PC-3 (cell line): ENCODE data around the gene MIOX.

ENCODE experiments used
- EZH2 ChIP-seq: fragments of 300-600 bp; sonication (generic); IDR thresholded peaks from one replicate; pipeline ENCODE4 v1.6.1; 2017; ENCODE audit warnings: antibody characterized with exemption, mild to moderate bottlenecking, low read length; ENCODE audit not compliant: unreplicated experiment
- EZH2phosphoT487 ChIP-seq: fragments of 300-600 bp; sonication (generic); IDR thresholded peaks from 2 replicates; pipeline ENCODE4 v1.6.1; 2018; ENCODE audit warnings: mild to moderate bottlenecking, antibody characterized with exemption, low read length, borderline replicate concordance
- TF ChIP-seq, protein P1 (sequence below): fragments of 300-600 bp; sonication (generic); conservative IDR thresholded peaks from 2 replicates; pipeline ENCODE4 v1.5.1; 2017; ENCODE audit warnings: antibody characterized with exemption, low read depth, mild to moderate bottlenecking, low read length

DNA sequence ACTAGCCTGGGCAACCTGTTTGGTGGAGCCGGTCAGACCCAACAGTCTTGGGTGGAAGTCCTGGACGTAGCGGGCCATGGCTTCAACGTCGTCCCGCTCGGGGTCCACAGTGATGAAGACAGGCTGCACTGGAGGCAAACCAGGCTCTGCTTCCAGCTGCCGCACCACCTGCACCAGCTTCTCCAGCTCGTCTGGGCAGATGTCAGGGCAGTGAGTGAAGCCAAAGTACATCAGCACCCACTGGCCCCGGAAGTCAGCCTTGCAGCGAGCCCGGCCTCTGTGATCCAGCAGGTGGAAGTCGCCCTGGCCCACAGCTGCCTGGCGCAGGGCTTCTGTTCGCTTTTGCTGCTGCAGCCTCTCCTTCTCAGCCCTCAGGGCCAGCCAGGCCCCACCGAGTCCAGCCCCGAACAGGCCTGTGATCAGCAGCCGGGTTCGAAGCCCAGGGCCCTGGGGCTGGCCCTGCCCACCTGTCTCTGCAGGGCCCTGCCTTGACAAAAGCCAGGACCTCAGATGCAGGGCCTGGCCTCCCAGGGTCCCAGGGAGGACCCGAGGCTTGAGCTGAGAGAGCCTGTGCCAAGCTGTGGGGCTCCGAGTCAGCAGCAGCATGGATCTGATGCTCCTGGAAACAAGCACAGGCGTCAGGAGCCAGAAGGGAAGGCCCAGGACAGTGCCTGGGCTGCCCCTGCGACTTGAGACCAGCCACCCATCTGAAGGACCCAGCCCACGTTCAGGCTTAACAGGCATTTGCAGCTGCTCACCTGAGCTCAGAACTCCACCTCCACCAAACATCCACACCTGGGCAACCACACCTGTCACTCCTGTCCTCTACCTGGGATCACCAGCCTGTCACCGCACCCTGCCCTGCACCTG lies 37.4 kb downstream of the MIOX start:
- TF ChIP-seq, protein P1, sequence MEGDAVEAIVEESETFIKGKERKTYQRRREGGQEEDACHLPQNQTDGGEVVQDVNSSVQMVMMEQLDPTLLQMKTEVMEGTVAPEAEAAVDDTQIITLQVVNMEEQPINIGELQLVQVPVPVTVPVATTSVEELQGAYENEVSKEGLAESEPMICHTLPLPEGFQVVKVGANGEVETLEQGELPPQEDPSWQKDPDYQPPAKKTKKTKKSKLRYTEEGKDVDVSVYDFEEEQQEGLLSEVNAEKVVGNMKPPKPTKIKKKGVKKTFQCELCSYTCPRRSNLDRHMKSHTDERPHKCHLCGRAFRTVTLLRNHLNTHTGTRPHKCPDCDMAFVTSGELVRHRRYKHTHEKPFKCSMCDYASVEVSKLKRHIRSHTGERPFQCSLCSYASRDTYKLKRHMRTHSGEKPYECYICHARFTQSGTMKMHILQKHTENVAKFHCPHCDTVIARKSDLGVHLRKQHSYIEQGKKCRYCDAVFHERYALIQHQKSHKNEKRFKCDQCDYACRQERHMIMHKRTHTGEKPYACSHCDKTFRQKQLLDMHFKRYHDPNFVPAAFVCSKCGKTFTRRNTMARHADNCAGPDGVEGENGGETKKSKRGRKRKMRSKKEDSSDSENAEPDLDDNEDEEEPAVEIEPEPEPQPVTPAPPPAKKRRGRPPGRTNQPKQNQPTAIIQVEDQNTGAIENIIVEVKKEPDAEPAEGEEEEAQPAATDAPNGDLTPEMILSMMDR = no peak
- TF ChIP-seq EZH2phosphoT487 = no peak
- no peak for TF ChIP-seq EZH2
